Left renal pelvis (tissue), 4 donors: ENCODE data around the gene ITGA1. TPM values are rescaled to one million over a fixed set of nuclear protein-coding genes. Genes with fewer than 3 reads are reported as not detected.
A peak's percentile ranks its signal among the peaks of the same experiment; 100 is the strongest.
"Not testable (repeated sequence)": the region's sequence is repeated elsewhere in the genome, so short reads cannot be mapped to it uniquely, and the experiment has no call there.

Experiments used
- DNase-seq, 4 donors: peaks; one replicate each; pipeline ENCODE4 v3.0.0-alpha.2; 2013; ENCODE audit warnings: low read depth in 4 of 4, low spot score in 3 of 4
- polyA plus RNA-seq, 4 donors: library from polyadenylated mRNA; unstranded; fragments of 120-200 nt; gene quantifications; one replicate each; pipeline ENCODE4 v1.2.1, GENCODE V29; 2013; ENCODE audit not compliant: insufficient read length in 4 of 4

Gene ITGA1
- polyA plus RNA-seq, 4 donors = 49.2 to 65.2 (median 58.1) TPM

GRCh38 chr5:52856564-52856963 is 68.8 kb downstream of the ITGA1 start:
- no peak for DNase-seq

GRCh38 chr5:52859628-52860027 is 71.9 kb downstream of the ITGA1 start:
- no peak for DNase-seq

GRCh38 chr5:52861368-52861767 is 73.7 kb downstream of the ITGA1 start:
- DNase-seq = no peak

GRCh38 chr5:52863715-52864290 is 76.1 kb downstream of the ITGA1 start:
- no peak for DNase-seq

- peak in 2 of 4 donors; percentile 59 to 64 for DNase-seq
These were observed 76.7 kb downstream of the ITGA1 start for GRCh38 chr5:52864371-52864770.

- DNase-seq = no peak
These were observed 77.2 kb downstream of the ITGA1 start for GRCh38 chr5:52864884-52865283.

- not testable (repeated sequence) for DNase-seq
These were observed 78.3 kb downstream of the ITGA1 start for GRCh38 chr5:52865991-52866390.

- no peak for DNase-seq
These were observed 80.1 kb downstream of the ITGA1 start for GRCh38 chr5:52867809-52868208.

GRCh38 chr5:52868417-52868816 is 80.7 kb downstream of the ITGA1 start:
- no peak for DNase-seq

- DNase-seq = no peak
These were observed 81.7 kb downstream of the ITGA1 start for GRCh38 chr5:52869391-52869790.

- no peak for DNase-seq
These were observed 82.7 kb downstream of the ITGA1 start for GRCh38 chr5:52870448-52870847.

- no peak for DNase-seq
These were observed 88.1 kb downstream of the ITGA1 start for GRCh38 chr5:52875827-52876226.

- DNase-seq = no peak
These were observed 88.7 kb downstream of the ITGA1 start for GRCh38 chr5:52876456-52876855.

- no peak for DNase-seq
These were observed 90.9 kb downstream of the ITGA1 start for GRCh38 chr5:52878656-52879055.

GRCh38 chr5:52880541-52880940 is 92.8 kb downstream of the ITGA1 start:
- DNase-seq = no peak

- DNase-seq = no peak
These were observed 93.8 kb downstream of the ITGA1 start for GRCh38 chr5:52881468-52881867.

- no peak for DNase-seq
These were observed 95.4 kb downstream of the ITGA1 start for GRCh38 chr5:52883110-52883509.

- DNase-seq = no peak
These were observed 96.7 kb downstream of the ITGA1 start for GRCh38 chr5:52884453-52884852.

- DNase-seq = no peak
These were observed 97.9 kb downstream of the ITGA1 start for GRCh38 chr5:52885614-52886013.

GRCh38 chr5:52886206-52886605 is 98.5 kb downstream of the ITGA1 start:
- DNase-seq = no peak

GRCh38 chr5:52887066-52887465 is 99.3 kb downstream of the ITGA1 start:
- DNase-seq = no peak

- no peak for DNase-seq
These were observed 100.6 kb downstream of the ITGA1 start for GRCh38 chr5:52888363-52888762.

- DNase-seq = no peak
These were observed 104.6 kb downstream of the ITGA1 start for GRCh38 chr5:52892242-52892878.
